ENCODE data around the gene FGD2.

The FGD2 gene

GRCh38 chr6:36997811-36998722, 7.4 kb upstream of the FGD2 start:
- DNase-seq (ENCODE audit: low read depth, low spot score), result no peak
- H3K4me3 ChIP-seq (ENCODE audit: low read depth, low read length), result no peak overlapping the region
- in situ Hi-C loops (cut with HindIII; ENCODE audit: low sequenced_read_pairs), result no loop called here
- TF ChIP-seq CTCF (IDR thresholded peaks at IDR 0.05; ENCODE audit: low read depth, low read length), result no peak

- no peak for DNase-seq (ENCODE audit: low read depth, low spot score)
- in situ Hi-C loops (cut with HindIII; ENCODE audit: low sequenced_read_pairs), result no loop called here
Observed at GRCh38 chr6:36998723-36999038, 6.8 kb upstream of the FGD2 start.

GRCh38 chr6:36999061-36999750, 6.2 kb upstream of the FGD2 start:
- no peak for DNase-seq (ENCODE audit: low read depth, low spot score)
- in situ Hi-C loops (cut with HindIII; ENCODE audit: low sequenced_read_pairs), result no loop called here
- TF ChIP-seq CTCF (IDR thresholded peaks at IDR 0.05; ENCODE audit: low read depth, low read length), result no peak

More at GRCh38 chr6:36998723-36999038, 6.8 kb upstream of the FGD2 start:
- no peak for TF ChIP-seq CTCF (IDR thresholded peaks at IDR 0.05; ENCODE audit: low read depth, low read length)
- H3K4me3 ChIP-seq (ENCODE audit: low read depth, low read length), result no peak overlapping the region

GRCh38 chr6:36999751-37000125, 5.7 kb upstream of the FGD2 start:
- no peak for DNase-seq (ENCODE audit: low read depth, low spot score)
- in situ Hi-C loops (cut with HindIII; ENCODE audit: low sequenced_read_pairs), result no loop called here
- no peak overlapping the region for H3K4me3 ChIP-seq (ENCODE audit: low read depth, low read length)
- TF ChIP-seq CTCF (IDR thresholded peaks at IDR 0.05; ENCODE audit: low read depth, low read length), result no peak

More at GRCh38 chr6:36999061-36999750, 6.2 kb upstream of the FGD2 start:
- no peak overlapping the region for H3K4me3 ChIP-seq (ENCODE audit: low read depth, low read length)

- no peak for DNase-seq (ENCODE audit: low read depth, low spot score)
- H3K4me3 ChIP-seq (ENCODE audit: low read depth, low read length), result no peak overlapping the region
- in situ Hi-C loops (cut with HindIII; ENCODE audit: low sequenced_read_pairs), result no loop called here
- no peak for TF ChIP-seq CTCF (IDR thresholded peaks at IDR 0.05; ENCODE audit: low read depth, low read length)
Observed at GRCh38 chr6:37004044-37004980, 1.1 kb upstream of the FGD2 start.
